HepG2 (cell line): ENCODE measurements around the gene TMEM167B. TPM values are rescaled to one million over a fixed set of nuclear protein-coding genes. Genes with fewer than 3 reads are reported as not detected.

ENCODE experiments used
- CREM ChIP-seq, 2 experiments: sonication (generic) in 1 of 2; formaldehyde crosslinking in 1 of 2; IDR thresholded peaks; 2 replicates each; pipeline versions ENCODE4 v1.4.0 to v1.6.1; 2016 to 2020; ENCODE audit warnings: antibody characterized with exemption in 1 of 2, mild to moderate bottlenecking in 1 of 2, missing genetic modification reagents in 1 of 2
- FOXM1 ChIP-seq: sonication (generic); formaldehyde crosslinking; IDR thresholded peaks from 2 replicates; pipeline ENCODE4 v1.5.0; 2020; ENCODE audit warnings: missing genetic modification reagents
- MTA3 ChIP-seq: sonication (generic); formaldehyde crosslinking; IDR thresholded peaks from 2 replicates; pipeline ENCODE4 v1.4.0; 2020; ENCODE audit warnings: missing genetic modification reagents
- REXO4 ChIP-seq: sonication (generic); formaldehyde crosslinking; IDR thresholded peaks from 2 replicates; pipeline ENCODE4 v1.8.0; 2022; ENCODE audit warnings: missing genetic modification reagents, mild to moderate bottlenecking, borderline replicate concordance
- SAFB2 ChIP-seq: sonication (generic); formaldehyde crosslinking; IDR thresholded peaks from 2 replicates; pipeline ENCODE4 v1.5.1; 2020; ENCODE audit warnings: missing genetic modification reagents, low read depth, mild to moderate bottlenecking, borderline replicate concordance
- SAP130 ChIP-seq: IDR thresholded peaks from 2 replicates; pipeline ENCODE4 v1.6.1; 2016; ENCODE audit warnings: low read depth
- SETDB1 ChIP-seq: sonication (generic); formaldehyde crosslinking; IDR thresholded peaks from 2 replicates; pipeline ENCODE4 v1.5.1; 2020; ENCODE audit warnings: missing genetic modification reagents, mild to moderate bottlenecking, borderline replicate concordance
- THYN1 ChIP-seq: sonication (generic); formaldehyde crosslinking; IDR thresholded peaks from 2 replicates; pipeline ENCODE4 v1.8.1; 2023; ENCODE audit warnings: low read depth, mild to moderate bottlenecking, moderate library complexity, missing genetic modification reagents, borderline replicate concordance
- ZFY ChIP-seq: sonication (generic); formaldehyde crosslinking; IDR thresholded peaks from 2 replicates; pipeline ENCODE4 v1.4.0; 2020; ENCODE audit warnings: missing genetic modification reagents
- ZNF292 ChIP-seq: sonication (generic); formaldehyde crosslinking; IDR thresholded peaks from 2 replicates; pipeline ENCODE4 v1.8.1; 2022; ENCODE audit warnings: mild to moderate bottlenecking, low read depth, missing genetic modification reagents, borderline replicate concordance
- ZNF407 ChIP-seq: sonication (generic); formaldehyde crosslinking; IDR thresholded peaks from one replicate; pipeline ENCODE4 v1.5.1; 2020; ENCODE audit warnings: mild to moderate bottlenecking, missing genetic modification reagents; ENCODE audit errors: not compliant biosample characterization
- ZNF629 ChIP-seq: sonication (generic); formaldehyde crosslinking; conservative IDR thresholded peaks from 2 replicates; pipeline ENCODE4 v1.5.0; 2020; ENCODE audit warnings: missing genetic modification reagents
- ZNF784 ChIP-seq: sonication (generic); formaldehyde crosslinking; IDR thresholded peaks from 2 replicates; pipeline ENCODE4 v1.5.1; 2020; ENCODE audit warnings: missing genetic modification reagents, mild to moderate bottlenecking, borderline replicate concordance
- polyA plus RNA-seq, 8 experiments: library from polyadenylated mRNA; depleted of rRNA in 3 of 8; stranded (reverse) in 7 of 8; unstranded in 1 of 8; fragments of >200 nt; fragmentation: Illumina TruSeq in 4 of 8; extraction: Trizol in 4 of 8; gene quantifications; 2 replicates each; pipeline versions ENCODE4 v1.2.1 to v1.2.3, GENCODE V29; 2011 to 2016; ENCODE audit warnings: low read depth in 4 of 8, missing spikeins in 1 of 8, mixed read lengths in 1 of 8; ENCODE audit not compliant: insufficient read depth in 1 of 8
- total RNA-seq, 5 experiments: library from RNA; depleted of rRNA; stranded (reverse); fragments of >200 nt; fragmentation: Illumina TruSeq; extraction: Trizol; gene quantifications; 2 replicates each; pipeline ENCODE4 v1.2.3, GENCODE V29; 2016; ENCODE audit warnings: low read depth in 1 of 5
- TF ChIP-seq, protein P1 (sequence below): sonication (generic); formaldehyde crosslinking; IDR thresholded peaks from 2 replicates; pipeline ENCODE4 v1.4.0; 2020; ENCODE audit warnings: missing genetic modification reagents
- TF ChIP-seq, protein P2 (sequence below): IDR thresholded peaks from 2 replicates; pipeline ENCODE4 v1.6.1; 2016; ENCODE audit warnings: missing compliant biosample characterization, missing genetic modification reagents, borderline replicate concordance

TMEM167B gene
- total and polyA plus RNA-seq, 2 of the 13 experiments (the other 11 are each of a cell fraction or from before 2014, with no cell fraction given): 9.5 to 22.4 TPM

- TF ChIP-seq ZNF407 (CRISPR knock-in tag) (peak; percentile 95), FOXM1 (no peak), SAFB2 (CRISPR knock-in tag) (peak; percentile 96), ZFY (CRISPR knock-in tag) (peak; percentile 93), THYN1 (no peak), MTA3 (CRISPR knock-in tag) (no peak), SETDB1 (CRISPR knock-in tag) (no peak), ZNF784 (CRISPR knock-in tag) (peak; percentile 84), CREM (IDR thresholded peaks at IDR 0.05) (peak; percentile 79), CREM (CRISPR knock-in tag; IDR thresholded peaks at IDR 0.05) (no peak), ZNF292 (CRISPR knock-in tag) (no peak; the same call in none of the 2 replicates), SAP130 (CRISPR knock-in tag) (peak; percentile 87), REXO4 (CRISPR knock-in tag) (0 out of 2 replicates have a peak, but pooled peaks have one; percentile 56), ZNF629 (CRISPR knock-in tag) (no peak)
- TF ChIP-seq, protein P1, sequence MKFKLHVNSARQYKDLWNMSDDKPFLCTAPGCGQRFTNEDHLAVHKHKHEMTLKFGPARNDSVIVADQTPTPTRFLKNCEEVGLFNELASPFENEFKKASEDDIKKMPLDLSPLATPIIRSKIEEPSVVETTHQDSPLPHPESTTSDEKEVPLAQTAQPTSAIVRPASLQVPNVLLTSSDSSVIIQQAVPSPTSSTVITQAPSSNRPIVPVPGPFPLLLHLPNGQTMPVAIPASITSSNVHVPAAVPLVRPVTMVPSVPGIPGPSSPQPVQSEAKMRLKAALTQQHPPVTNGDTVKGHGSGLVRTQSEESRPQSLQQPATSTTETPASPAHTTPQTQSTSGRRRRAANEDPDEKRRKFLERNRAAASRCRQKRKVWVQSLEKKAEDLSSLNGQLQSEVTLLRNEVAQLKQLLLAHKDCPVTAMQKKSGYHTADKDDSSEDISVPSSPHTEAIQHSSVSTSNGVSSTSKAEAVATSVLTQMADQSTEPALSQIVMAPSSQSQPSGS (CRISPR knock-in tag): peak; percentile 69
- TF ChIP-seq, protein P2, sequence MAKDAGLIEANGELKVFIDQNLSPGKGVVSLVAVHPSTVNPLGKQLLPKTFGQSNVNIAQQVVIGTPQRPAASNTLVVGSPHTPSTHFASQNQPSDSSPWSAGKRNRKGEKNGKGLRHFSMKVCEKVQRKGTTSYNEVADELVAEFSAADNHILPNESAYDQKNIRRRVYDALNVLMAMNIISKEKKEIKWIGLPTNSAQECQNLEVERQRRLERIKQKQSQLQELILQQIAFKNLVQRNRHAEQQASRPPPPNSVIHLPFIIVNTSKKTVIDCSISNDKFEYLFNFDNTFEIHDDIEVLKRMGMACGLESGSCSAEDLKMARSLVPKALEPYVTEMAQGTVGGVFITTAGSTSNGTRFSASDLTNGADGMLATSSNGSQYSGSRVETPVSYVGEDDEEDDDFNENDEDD: peak; percentile 84
Measured at GRCh38 chr1:109099938-109100773, 9.6 kb downstream of the TMEM167B start (continued).
